Measurements from ENCODE around the gene BET1L.

BET1L gene

GRCh38 chr11:210122-210802, 3.1 kb upstream of the BET1L start:
- DNase-seq (ENCODE audit: low read depth in 2 of 2): peak; percentile 46 to 51

GRCh38 chr11:209275-210121, 2.3 kb upstream of the BET1L start:
- no peak for DNase-seq (ENCODE audit: low read depth in 2 of 2)

- DNase-seq (ENCODE audit: low read depth in 2 of 2): no peak
These were observed 1.7 kb upstream of the BET1L start for GRCh38 chr11:208917-209260.

GRCh38 chr11:208181-208916, 1.1 kb upstream of the BET1L start:
- peak; percentile 34 to 36 for DNase-seq (ENCODE audit: low read depth in 2 of 2)

GRCh38 chr11:207863-208180, 623 bp upstream of the BET1L start:
- no peak for DNase-seq (ENCODE audit: low read depth in 2 of 2)

- no peak for DNase-seq (ENCODE audit: low read depth in 2 of 2)
These were observed 532 bp downstream of the BET1L start for GRCh38 chr11:206526-207207.

GRCh38 chr11:206002-206384, 1.2 kb downstream of the BET1L start:
- DNase-seq (ENCODE audit: low read depth in 2 of 2): no peak

- no peak for DNase-seq (ENCODE audit: low read depth in 2 of 2)
These were observed 1.8 kb downstream of the BET1L start for GRCh38 chr11:205221-206001.

- no peak for DNase-seq (ENCODE audit: low read depth in 2 of 2)
These were observed 2.6 kb downstream of the BET1L start for GRCh38 chr11:204587-205109.

GRCh38 chr11:203945-204586, 3.1 kb downstream of the BET1L start:
- no peak for DNase-seq (ENCODE audit: low read depth in 2 of 2)

GRCh38 chr11:203056-203944, 3.9 kb downstream of the BET1L start:
- DNase-seq (ENCODE audit: low read depth in 2 of 2): no peak

- no peak for DNase-seq (ENCODE audit: low read depth in 2 of 2)
These were observed 4.7 kb downstream of the BET1L start for GRCh38 chr11:202490-202889.

- no peak for DNase-seq (ENCODE audit: low read depth in 2 of 2)
These were observed 5.2 kb downstream of the BET1L start for GRCh38 chr11:201966-202365.

- DNase-seq (ENCODE audit: low read depth in 2 of 2): no peak
These were observed 6.8 kb downstream of the BET1L start for GRCh38 chr11:200224-201003.

- no peak for DNase-seq (ENCODE audit: low read depth in 2 of 2)
These were observed 7.4 kb downstream of the BET1L start for GRCh38 chr11:199782-200181.

- DNase-seq (ENCODE audit: low read depth in 2 of 2): no peak
These were observed 8.1 kb downstream of the BET1L start for GRCh38 chr11:199004-199581.

GRCh38 chr11:198236-198806, 8.9 kb downstream of the BET1L start:
- no peak for DNase-seq (ENCODE audit: low read depth in 2 of 2)

GRCh38 chr11:197741-198235, 9.4 kb downstream of the BET1L start:
- no peak for DNase-seq (ENCODE audit: low read depth in 2 of 2)

Data from fibroblast of skin of left quadriceps (primary cell).